PC-3 (cell line): ENCODE data around the gene CCDC78.

ENCODE experiments used
- EZH2phosphoT487 ChIP-seq: fragments of 300-600 bp; sonication (generic); IDR thresholded peaks from 2 replicates; pipeline ENCODE4 v1.6.1; 2018; ENCODE audit warnings: mild to moderate bottlenecking, antibody characterized with exemption, low read length, borderline replicate concordance
- TF ChIP-seq, protein P1 (sequence below): fragments of 300-600 bp; sonication (generic); conservative IDR thresholded peaks from 2 replicates; pipeline ENCODE4 v1.5.1; 2017; ENCODE audit warnings: antibody characterized with exemption, low read depth, mild to moderate bottlenecking, low read length

DNA sequence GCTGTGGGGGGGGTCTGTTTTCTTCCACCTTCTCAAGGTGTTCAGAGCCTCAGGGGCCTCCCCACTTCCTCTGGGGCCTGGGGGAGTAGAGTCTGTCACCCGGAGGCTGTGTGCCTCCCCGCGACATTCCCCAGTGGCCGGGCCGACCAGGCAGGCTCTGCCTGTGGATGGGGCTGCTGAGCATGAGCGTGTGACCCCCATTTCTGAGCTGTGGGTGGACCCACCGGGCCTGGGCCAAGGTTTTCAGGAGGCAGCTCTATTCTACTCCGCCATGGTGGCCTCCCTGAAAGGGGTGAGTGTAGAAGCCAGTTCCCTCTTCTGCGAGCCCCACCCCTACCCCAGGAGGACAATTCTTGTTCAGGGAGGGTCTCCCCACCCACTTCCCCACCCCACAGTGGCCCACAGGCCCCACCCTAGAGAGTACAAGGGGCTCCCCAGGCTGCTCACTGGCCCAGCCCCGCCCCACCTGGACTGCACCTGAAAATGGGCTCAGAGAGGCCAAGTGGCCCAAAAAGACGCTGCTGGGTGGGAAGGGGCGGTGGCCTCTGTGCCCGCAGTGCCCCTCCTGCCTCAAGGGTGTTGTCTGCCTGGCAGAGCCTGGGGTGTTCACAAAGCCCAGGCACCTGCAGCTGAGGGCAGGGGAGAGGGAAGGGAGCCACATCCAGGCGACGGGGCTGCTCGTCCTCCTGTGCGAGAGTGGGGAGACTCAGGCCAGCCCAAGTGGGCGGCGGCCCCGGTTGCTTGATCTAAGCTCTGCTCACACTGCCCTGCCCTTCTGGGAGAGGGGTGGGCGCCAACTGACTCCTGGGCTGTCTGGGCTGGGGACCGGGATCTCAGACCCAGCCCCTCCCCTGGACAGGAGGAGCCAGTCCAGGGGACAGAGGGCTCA lies 35.6 kb upstream of the CCDC78 start:
- TF ChIP-seq, protein P1, sequence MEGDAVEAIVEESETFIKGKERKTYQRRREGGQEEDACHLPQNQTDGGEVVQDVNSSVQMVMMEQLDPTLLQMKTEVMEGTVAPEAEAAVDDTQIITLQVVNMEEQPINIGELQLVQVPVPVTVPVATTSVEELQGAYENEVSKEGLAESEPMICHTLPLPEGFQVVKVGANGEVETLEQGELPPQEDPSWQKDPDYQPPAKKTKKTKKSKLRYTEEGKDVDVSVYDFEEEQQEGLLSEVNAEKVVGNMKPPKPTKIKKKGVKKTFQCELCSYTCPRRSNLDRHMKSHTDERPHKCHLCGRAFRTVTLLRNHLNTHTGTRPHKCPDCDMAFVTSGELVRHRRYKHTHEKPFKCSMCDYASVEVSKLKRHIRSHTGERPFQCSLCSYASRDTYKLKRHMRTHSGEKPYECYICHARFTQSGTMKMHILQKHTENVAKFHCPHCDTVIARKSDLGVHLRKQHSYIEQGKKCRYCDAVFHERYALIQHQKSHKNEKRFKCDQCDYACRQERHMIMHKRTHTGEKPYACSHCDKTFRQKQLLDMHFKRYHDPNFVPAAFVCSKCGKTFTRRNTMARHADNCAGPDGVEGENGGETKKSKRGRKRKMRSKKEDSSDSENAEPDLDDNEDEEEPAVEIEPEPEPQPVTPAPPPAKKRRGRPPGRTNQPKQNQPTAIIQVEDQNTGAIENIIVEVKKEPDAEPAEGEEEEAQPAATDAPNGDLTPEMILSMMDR, result no peak
- no peak for TF ChIP-seq EZH2phosphoT487
